Skin of body (tissue), 2 donors: ENCODE results near the gene AMOTL1. TPM values are rescaled to one million over a fixed set of nuclear protein-coding genes. Genes with fewer than 3 reads are reported as not detected.
"Not testable (repeated sequence)": the region's sequence is repeated elsewhere in the genome, so short reads cannot be mapped to it uniquely, and the experiment has no call there.

Experiments
- DNase-seq: peaks from one replicate; lab custom pipeline; 2025; lab: John Stamatoyannopoulos, UW
- total RNA-seq: library from RNA; depleted of rRNA; stranded (reverse); fragments of >200 nt; gene quantifications from one replicate; pipeline ENCODE4 v1.2.3, GENCODE V29; 2014

The AMOTL1 gene
- total RNA-seq, 1 donor from 2014 or later, result 80.7 TPM

DNA sequence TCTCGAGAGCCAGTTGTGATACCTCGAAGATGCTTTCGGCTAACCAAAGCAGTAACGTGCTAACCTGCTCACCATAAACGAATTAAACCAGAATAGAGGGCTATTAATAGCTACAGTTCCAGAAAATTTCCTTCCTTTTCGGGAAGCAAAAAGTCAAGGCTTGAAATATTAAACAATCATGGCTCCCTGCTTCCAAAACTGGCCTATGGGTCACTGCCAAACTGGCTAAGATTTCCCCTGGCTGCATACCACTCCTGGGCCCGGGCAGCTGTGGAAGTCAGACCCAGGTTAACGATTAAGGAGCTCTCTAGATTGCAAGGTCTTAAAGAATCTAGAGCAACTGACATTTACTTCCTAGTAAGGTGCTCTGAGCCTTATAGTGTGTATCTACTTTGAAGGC lies 1.7 kb downstream of the AMOTL1 start:
- DNase-seq, result no peak

GRCh38 chr11:94770563-94771120 lies 2.5 kb downstream of the AMOTL1 start:
- DNase-seq, result no peak

GRCh38 chr11:94771390-94771789 lies 3.2 kb downstream of the AMOTL1 start:
- DNase-seq, result no peak

- no peak for DNase-seq
These were observed 3.8 kb downstream of the AMOTL1 start for GRCh38 chr11:94771951-94772350.

DNA sequence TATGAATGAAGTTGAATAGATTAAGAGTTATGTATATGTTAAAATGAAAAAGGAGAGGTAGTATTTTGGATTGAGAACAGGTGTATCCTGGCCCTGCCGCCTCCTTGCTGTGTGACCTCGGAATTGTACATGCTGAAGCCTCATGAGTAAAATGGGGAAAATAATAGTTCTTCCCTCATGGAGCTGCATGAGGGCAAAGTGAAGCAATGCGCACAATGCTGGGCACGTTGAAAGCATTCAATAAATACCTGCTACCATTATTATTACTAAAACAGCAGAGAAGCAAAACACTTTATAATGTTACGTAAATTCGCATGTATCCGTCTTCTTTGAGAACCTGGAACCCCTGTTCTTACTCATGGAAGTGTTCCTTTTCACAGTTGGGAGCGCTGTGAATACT lies 5.7 kb downstream of the AMOTL1 start:
- no peak for DNase-seq

DNA sequence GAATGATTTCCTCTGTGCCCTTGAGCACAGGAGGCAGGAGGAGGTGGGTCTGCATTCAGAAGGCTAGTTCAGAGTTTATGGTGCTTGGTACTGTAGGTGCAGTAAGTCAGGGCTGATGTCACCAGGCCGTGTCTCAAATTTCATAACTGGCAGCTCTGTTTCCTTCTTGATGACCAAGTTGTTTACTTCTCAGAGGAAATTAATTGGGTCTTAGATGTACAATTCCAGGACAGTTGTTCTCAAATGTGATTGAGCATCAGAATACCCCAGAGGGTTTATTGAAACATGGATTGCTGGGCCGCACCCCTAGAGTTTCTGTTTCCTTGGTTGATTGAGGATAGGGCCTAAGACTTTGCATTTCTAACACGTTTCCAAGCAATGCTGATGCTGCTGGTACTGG lies 6.2 kb downstream of the AMOTL1 start:
- no peak for DNase-seq

DNA sequence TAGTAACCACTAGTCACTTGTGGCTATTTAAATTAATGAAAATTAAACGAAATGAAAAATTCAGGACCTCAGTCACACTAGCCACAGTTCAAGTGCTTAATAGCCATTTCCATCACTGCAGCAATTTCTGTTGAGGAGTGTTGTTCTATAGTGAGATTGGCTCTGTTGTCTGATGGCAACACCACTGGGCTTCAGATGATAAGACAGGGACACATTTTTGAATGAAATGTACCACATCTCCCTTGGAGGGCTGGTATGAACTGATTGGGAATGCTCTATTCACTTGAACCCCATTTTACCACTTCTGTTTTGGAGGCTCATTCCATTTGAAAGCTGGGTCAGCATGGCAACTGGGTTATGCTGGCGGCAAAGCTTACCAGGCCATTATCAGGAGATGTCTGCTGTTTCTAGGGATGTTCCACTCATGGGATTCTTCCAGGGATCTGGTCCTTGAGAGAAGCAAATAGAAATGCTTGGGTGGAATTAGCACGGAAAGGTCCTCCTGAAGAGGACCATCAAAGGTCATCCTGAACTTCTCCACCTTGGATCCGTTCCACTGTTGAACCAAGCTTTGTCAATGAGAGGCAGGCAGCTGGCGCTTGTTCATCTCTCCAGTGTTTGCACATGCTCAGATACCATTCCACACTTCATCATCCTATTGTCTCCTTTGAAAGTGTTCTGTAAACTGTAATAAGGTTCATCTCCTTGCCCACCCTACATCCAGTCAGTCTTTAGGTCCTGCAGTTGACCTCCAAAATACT lies 7.6 kb downstream of the AMOTL1 start:
- DNase-seq, result no peak

- no peak for DNase-seq
These were observed 8.5 kb downstream of the AMOTL1 start for GRCh38 chr11:94776351-94777321.

DNA sequence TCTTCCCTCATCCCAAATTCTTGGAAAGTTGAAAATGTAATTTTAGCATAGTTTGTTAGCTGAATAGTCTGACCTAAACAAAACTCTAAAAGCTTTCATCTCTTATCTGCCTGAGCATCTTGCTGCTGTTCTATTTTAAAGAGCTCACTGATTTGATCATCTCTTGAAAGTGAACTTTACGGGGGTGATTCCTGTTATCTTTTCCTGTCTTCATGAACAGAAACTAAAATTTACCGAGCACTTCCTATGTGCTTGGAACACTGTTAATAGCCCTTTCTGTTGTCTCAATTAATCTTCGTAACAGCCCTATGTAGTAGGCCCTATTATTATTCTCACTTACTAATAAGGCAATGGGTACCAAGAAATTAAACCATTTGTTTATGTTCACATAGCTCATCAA lies 12.3 kb downstream of the AMOTL1 start:
- DNase-seq, result no peak

DNA sequence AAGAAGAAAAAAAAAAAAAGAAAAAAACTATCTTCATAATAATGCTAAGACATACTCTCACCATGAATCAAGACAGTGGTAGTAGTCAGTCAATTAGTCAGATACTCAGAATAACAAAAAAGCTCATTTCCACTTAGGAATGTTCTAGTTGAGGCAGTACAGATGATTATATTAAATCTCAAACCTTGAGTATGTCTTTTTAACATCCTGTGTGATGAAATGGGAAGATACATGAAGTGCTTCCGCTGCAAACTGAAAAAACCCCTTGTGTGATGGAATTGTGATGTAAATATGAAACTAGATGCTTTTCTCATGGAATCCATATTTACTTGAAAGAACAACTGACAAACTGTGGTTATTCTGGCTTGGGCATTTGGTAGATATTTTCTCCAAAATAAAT lies 13.7 kb downstream of the AMOTL1 start:
- no peak for DNase-seq

DNA sequence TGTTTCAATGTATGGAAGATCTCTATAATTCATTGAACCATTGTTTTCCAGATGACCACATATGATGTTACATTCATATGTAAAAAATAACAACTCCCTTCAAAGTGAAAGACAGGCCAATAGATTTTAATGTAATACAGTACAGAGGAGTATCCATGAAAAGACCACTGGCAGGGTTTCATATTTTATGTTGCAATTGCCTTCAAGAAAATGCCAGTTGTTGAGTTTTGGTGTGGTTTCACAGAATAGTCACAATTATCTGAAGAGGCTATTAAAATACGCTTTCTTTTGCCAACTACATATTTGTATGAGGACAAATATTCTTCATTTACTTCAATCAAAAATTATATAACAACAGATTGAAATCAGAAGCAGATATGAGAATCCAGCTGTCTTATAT lies 14.3 kb downstream of the AMOTL1 start:
- no peak for DNase-seq

GRCh38 chr11:94784884-94785283 lies 16.7 kb downstream of the AMOTL1 start:
- no peak for DNase-seq

GRCh38 chr11:94785509-94785908 lies 17.4 kb downstream of the AMOTL1 start:
- DNase-seq, result no peak

- no peak for DNase-seq
These were observed 18.3 kb downstream of the AMOTL1 start for GRCh38 chr11:94786264-94787126.

DNA sequence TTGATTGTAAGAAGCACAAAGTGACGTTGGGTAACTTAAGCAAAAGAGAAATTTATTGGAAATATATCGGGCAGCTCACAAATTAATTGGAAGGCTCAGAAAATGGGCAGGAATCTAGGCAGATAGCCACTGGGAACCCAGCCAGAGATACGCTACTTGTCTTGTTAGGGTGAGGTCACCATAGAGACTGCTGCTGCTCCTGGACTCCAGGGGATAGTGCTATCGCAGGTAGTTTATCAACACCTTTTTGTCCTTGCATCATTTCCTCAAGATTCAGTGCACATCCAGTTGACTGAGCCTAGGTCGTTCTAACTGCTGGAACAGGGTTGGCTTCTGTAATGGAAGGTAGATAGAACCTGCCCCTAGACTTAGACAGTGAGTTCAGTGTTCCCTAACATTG lies 19.6 kb downstream of the AMOTL1 start:
- no peak for DNase-seq

GRCh38 chr11:94788396-94788795 lies 20.2 kb downstream of the AMOTL1 start:
- DNase-seq, result no peak

GRCh38 chr11:94790197-94790596 lies 22.0 kb downstream of the AMOTL1 start:
- no peak for DNase-seq

- peak; percentile 86 for DNase-seq
These were observed 22.6 kb downstream of the AMOTL1 start for GRCh38 chr11:94790661-94791180.

- DNase-seq, result no peak
These were observed 23.2 kb downstream of the AMOTL1 start for GRCh38 chr11:94791216-94791889.

- DNase-seq, result not testable (repeated sequence)
These were observed 23.8 kb downstream of the AMOTL1 start for GRCh38 chr11:94791942-94792341.
